ENCODE results near the gene IGFL3.

IGFL3 gene

DNA sequence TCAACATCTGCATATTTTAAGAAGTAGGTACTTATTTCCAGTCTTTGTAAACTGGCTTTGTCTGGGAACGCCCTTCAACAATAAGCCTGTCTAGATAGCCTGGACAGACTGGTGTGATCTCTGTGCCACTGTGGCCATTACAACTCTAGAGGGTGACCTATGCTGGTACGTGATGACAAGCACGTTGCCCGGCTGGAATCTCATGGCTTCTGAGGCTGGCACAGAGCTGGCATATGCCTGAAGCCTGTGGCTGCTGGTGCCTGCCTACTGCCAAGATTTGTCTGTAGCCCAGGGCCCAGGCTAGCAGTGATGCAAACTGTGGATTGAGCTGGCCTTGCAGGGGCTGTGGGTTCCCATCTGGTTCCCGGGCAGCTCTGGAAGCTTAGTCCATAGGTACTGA lies 34.0 kb downstream of the IGFL3 start:
- TF ChIP-seq, protein P1, sequence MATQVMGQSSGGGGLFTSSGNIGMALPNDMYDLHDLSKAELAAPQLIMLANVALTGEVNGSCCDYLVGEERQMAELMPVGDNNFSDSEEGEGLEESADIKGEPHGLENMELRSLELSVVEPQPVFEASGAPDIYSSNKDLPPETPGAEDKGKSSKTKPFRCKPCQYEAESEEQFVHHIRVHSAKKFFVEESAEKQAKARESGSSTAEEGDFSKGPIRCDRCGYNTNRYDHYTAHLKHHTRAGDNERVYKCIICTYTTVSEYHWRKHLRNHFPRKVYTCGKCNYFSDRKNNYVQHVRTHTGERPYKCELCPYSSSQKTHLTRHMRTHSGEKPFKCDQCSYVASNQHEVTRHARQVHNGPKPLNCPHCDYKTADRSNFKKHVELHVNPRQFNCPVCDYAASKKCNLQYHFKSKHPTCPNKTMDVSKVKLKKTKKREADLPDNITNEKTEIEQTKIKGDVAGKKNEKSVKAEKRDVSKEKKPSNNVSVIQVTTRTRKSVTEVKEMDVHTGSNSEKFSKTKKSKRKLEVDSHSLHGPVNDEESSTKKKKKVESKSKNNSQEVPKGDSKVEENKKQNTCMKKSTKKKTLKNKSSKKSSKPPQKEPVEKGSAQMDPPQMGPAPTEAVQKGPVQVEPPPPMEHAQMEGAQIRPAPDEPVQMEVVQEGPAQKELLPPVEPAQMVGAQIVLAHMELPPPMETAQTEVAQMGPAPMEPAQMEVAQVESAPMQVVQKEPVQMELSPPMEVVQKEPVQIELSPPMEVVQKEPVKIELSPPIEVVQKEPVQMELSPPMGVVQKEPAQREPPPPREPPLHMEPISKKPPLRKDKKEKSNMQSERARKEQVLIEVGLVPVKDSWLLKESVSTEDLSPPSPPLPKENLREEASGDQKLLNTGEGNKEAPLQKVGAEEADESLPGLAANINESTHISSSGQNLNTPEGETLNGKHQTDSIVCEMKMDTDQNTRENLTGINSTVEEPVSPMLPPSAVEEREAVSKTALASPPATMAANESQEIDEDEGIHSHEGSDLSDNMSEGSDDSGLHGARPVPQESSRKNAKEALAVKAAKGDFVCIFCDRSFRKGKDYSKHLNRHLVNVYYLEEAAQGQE (IDR thresholded peaks at IDR 0.05; ENCODE audit: insufficient read depth in 1 of 2, low read depth in 2 of 2, low read length in 2 of 2): no peak
- TF ChIP-seq TAF1 (IDR thresholded peaks at IDR 0.05; ENCODE audit: borderline replicate concordance, insufficient read depth, low read length) (no peak), FOXP2 (optimal IDR thresholded peaks at IDR 0.05; ENCODE audit: borderline replicate concordance, extremely low read depth, extremely low read length, insufficient read depth) (no peak), SIN3A (IDR thresholded peaks at IDR 0.05; ENCODE audit: borderline replicate concordance, insufficient read depth, low read length) (no peak), POLR2AphosphoS5 (IDR thresholded peaks at IDR 0.05; ENCODE audit: low read depth, low read length) (no peak)

DNA sequence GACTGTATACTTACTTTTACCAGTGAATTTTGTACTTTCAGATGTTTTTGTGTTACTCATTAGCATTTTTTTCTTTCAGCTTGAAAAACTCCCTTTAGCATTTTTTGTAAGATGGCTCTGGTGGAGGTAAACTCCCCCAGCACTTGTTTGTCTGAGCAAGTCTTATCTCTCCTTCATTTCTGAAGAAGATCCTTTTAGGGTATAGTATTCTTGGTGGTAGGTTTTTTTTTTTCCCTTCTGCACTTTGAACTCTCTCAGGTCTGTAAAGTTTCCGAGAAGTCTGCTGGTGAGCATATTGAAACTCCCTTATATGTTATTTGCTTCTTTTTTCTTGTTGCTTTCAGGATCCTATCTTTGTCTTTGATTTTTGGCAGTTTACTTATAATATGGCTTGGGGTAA lies 35.1 kb downstream of the IGFL3 start:
- TF ChIP-seq POLR2AphosphoS5 (IDR thresholded peaks at IDR 0.05; ENCODE audit: low read depth, low read length) (no peak), FOXP2 (optimal IDR thresholded peaks at IDR 0.05; ENCODE audit: borderline replicate concordance, extremely low read depth, extremely low read length, insufficient read depth) (no peak), SIN3A (IDR thresholded peaks at IDR 0.05; ENCODE audit: borderline replicate concordance, insufficient read depth, low read length) (no peak), TAF1 (IDR thresholded peaks at IDR 0.05; ENCODE audit: borderline replicate concordance, insufficient read depth, low read length) (no peak)
- TF ChIP-seq, protein P1 (IDR thresholded peaks at IDR 0.05; ENCODE audit: insufficient read depth in 1 of 2, low read depth in 2 of 2, low read length in 2 of 2): no peak

DNA sequence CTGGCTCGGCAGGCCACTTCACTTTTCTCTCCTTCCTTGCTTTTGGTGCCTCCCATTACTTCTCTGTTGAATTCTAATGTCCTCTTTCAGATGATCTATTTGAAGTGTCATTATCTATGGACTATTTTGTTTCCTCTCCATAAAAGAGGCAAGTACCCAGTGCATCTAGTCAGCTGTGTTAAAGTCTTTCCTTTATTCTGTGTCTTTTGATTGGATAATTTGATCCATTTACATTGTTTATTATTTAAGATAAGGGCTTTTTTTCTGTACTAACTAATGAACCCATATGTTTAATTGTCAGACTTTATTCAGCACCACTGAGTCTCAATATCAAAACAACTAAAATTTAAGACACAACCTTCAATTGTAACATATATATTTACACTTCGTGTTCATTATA lies 36.4 kb downstream of the IGFL3 start:
- TF ChIP-seq, protein P1 (IDR thresholded peaks at IDR 0.05; ENCODE audit: insufficient read depth in 1 of 2, low read depth in 2 of 2, low read length in 2 of 2): no peak
- TF ChIP-seq SIN3A (IDR thresholded peaks at IDR 0.05; ENCODE audit: borderline replicate concordance, insufficient read depth, low read length): no peak
- no peak for TF ChIP-seq TAF1 (IDR thresholded peaks at IDR 0.05; ENCODE audit: borderline replicate concordance, insufficient read depth, low read length)
- no peak for TF ChIP-seq POLR2AphosphoS5 (IDR thresholded peaks at IDR 0.05; ENCODE audit: low read depth, low read length)

DNA sequence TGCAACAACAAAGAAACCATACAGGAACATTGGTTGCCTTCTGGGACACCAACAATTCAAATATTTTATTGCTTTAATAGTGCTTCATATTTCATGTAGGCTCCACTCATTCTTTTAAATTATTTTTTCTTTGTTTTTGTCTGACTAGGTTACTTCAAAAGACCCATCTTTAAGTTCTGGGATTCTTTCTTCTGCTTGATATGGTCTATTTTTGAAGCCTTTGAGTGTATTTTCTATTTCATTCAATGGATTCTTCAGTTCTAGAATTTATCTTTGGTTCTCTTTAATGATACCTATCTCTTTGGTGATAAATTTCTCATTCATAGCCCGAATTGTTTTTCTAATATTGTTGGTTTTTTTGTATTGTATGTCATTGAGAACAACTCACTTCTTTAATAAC lies 38.6 kb downstream of the IGFL3 start:
- no peak for TF ChIP-seq FOXP2 (optimal IDR thresholded peaks at IDR 0.05; ENCODE audit: borderline replicate concordance, extremely low read depth, extremely low read length, insufficient read depth)
- no peak for TF ChIP-seq SIN3A (IDR thresholded peaks at IDR 0.05; ENCODE audit: borderline replicate concordance, insufficient read depth, low read length)
- TF ChIP-seq, protein P1 (IDR thresholded peaks at IDR 0.05; ENCODE audit: insufficient read depth in 1 of 2, low read depth in 2 of 2, low read length in 2 of 2): no peak
- TF ChIP-seq TAF1 (IDR thresholded peaks at IDR 0.05; ENCODE audit: borderline replicate concordance, insufficient read depth, low read length): no peak
- TF ChIP-seq POLR2AphosphoS5 (IDR thresholded peaks at IDR 0.05; ENCODE audit: low read depth, low read length): no peak

DNA sequence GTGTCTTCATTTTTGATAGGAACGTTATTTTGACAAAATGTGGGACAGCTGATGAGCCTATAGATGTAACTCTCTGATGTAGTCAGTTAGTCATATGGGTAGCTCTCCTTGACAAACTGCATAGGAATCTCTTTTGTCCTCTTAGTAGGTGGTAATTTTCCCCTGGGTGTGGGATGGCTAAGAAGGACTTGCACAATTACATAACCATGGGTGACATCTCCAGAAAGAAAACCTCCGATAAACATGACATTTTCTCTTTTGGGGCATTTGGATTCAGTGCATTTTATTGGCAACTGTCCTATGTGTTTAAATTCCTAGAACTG lies 41.8 kb downstream of the IGFL3 start:
- TF ChIP-seq POLR2AphosphoS5 (IDR thresholded peaks at IDR 0.05; ENCODE audit: low read depth, low read length) (no peak), SIN3A (IDR thresholded peaks at IDR 0.05; ENCODE audit: borderline replicate concordance, insufficient read depth, low read length) (no peak), TAF1 (IDR thresholded peaks at IDR 0.05; ENCODE audit: borderline replicate concordance, insufficient read depth, low read length) (no peak), FOXP2 (optimal IDR thresholded peaks at IDR 0.05; ENCODE audit: borderline replicate concordance, extremely low read depth, extremely low read length, insufficient read depth) (no peak)
- TF ChIP-seq, protein P1 (IDR thresholded peaks at IDR 0.05; ENCODE audit: insufficient read depth in 1 of 2, low read depth in 2 of 2, low read length in 2 of 2): no peak
